Measurements from ENCODE around the gene EEFSEC. TPM values are rescaled to one million over a fixed set of nuclear protein-coding genes. Genes with fewer than 3 reads are reported as not detected.

The EEFSEC gene
- polyA plus RNA-seq, 1 donor (not counting 4 experiments of a cell fraction or from before 2014, with no cell fraction given), result 8.7 TPM

GRCh38 chr3:128452120-128452519 lies 298.8 kb downstream of the EEFSEC start:
- H3K4me2 ChIP-seq (ENCODE audit: control insufficient read depth, extremely low read depth, insufficient read depth, low read depth, low read length), result no peak overlapping the region
- H3K27ac ChIP-seq (ENCODE audit: control insufficient read depth, insufficient read depth, low read length), result no peak overlapping the region
- H3K27me3 ChIP-seq (ENCODE audit: control insufficient read depth, extremely low read depth, insufficient read depth, low read length), result peaks cover 46% of the 10 kb centered on the region
- no peaks in the 10 kb centered on the region for H3K9me3 ChIP-seq (ENCODE audit: control insufficient read depth, low read depth, low read length)
- H3K9ac ChIP-seq (ENCODE audit: control insufficient read depth, extremely low read depth, insufficient read depth, low read length), result no peak overlapping the region
- H3K9me1 ChIP-seq (ENCODE audit: control insufficient read depth, extremely low read depth, insufficient read depth, low read length), result no peaks in the 10 kb centered on the region
- H3K79me2 ChIP-seq (ENCODE audit: control insufficient read depth, insufficient read depth, low read length), result no peaks in the 10 kb centered on the region
- H3K4me3 ChIP-seq (ENCODE audit: control insufficient read depth in 2 of 3, extremely low read depth in 1 of 3, insufficient read depth in 2 of 3, low read depth in 1 of 3, low read length in 3 of 3), result no peak overlapping the region
- dilution Hi-C loops (cut with MboI; ENCODE audit: extremely low pct_ligation_motif_present, low sequenced_read_pairs), result no loop called here
- TF ChIP-seq CTCF (optimal IDR thresholded peaks at IDR 0.05 in 1 of 3, IDR thresholded peaks at IDR 0.05 in 1 of 3, conservative IDR thresholded peaks at IDR 0.05 in 1 of 3; ENCODE audit: extremely low read depth in 1 of 3, insufficient read depth in 2 of 3, low read length in 3 of 3), result no peak
- no peak for TF ChIP-seq EZH2 (IDR thresholded peaks at IDR 0.05; ENCODE audit: low read length)
- no peaks in the 10 kb centered on the region for H3K4me1 ChIP-seq (ENCODE audit: control insufficient read depth, extremely low read depth, insufficient read depth, low read length)
- no peak for FAIRE-seq
- DNase-seq (ENCODE audit: low read depth, low spot score), result no peak
- no peaks in the 10 kb centered on the region for H4K20me1 ChIP-seq (ENCODE audit: control insufficient read depth, extremely low read depth, insufficient read depth, low read length)
- H2AFZ ChIP-seq (ENCODE audit: control insufficient read depth, low read length), result no peak overlapping the region
- H3K36me3 ChIP-seq (ENCODE audit: control insufficient read depth in 2 of 2, extremely low read depth in 1 of 2, insufficient read depth in 2 of 2, low read length in 2 of 2), result no peaks in the 10 kb centered on the region

DNA sequence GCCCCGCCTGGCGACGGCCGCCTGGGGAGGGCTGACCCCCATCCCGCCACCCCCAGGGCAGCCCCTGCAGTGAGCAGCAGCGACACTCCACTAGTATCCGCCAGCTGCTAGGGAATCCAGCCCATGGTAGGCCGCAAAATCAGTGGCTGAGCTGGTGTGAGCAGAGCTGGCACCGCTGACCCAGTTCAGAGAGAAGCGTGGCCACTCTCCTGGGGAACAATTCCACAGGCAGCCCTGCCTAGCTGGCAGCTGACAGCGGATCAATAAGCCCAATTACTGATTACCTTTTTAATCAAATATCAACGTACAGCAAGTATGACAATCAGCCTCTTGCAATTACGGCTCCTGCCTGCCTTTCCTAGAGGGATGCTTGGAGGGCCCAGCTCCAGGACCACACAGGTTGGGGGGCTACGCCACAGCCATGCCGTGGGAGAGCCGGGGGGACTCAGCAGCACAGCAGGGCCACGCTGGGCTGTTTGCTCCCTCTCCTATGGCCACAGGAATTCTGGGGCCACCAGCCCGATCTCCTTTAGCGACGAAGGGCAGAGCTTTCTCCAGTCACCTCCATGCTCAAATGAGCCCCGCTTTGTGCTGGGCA lies 299.5 kb downstream of the EEFSEC start:
- dilution Hi-C loops (cut with MboI; ENCODE audit: extremely low pct_ligation_motif_present, low sequenced_read_pairs), result no loop called here
- H3K9me3 ChIP-seq (ENCODE audit: control insufficient read depth, low read depth, low read length), result no peaks in the 10 kb centered on the region
- TF ChIP-seq CTCF (optimal IDR thresholded peaks at IDR 0.05 in 1 of 3, IDR thresholded peaks at IDR 0.05 in 1 of 3, conservative IDR thresholded peaks at IDR 0.05 in 1 of 3; ENCODE audit: extremely low read depth in 1 of 3, insufficient read depth in 2 of 3, low read length in 3 of 3) (no peak), EZH2 (IDR thresholded peaks at IDR 0.05; ENCODE audit: low read length) (no peak)

More for the DNA sequence above, 299.5 kb downstream of the EEFSEC start:
- Histone ChIP-seq H3K79me2 (ENCODE audit: control insufficient read depth, insufficient read depth, low read length) (no peaks in the 10 kb centered on the region), H3K36me3 (ENCODE audit: control insufficient read depth in 2 of 2, extremely low read depth in 1 of 2, insufficient read depth in 2 of 2, low read length in 2 of 2) (no peaks in the 10 kb centered on the region), H3K27me3 (ENCODE audit: control insufficient read depth, extremely low read depth, insufficient read depth, low read length) (peaks cover 48% of the 10 kb centered on the region), H3K9me1 (ENCODE audit: control insufficient read depth, extremely low read depth, insufficient read depth, low read length) (no peaks in the 10 kb centered on the region), H3K27ac (ENCODE audit: control insufficient read depth, insufficient read depth, low read length) (no peak overlapping the region), H3K4me3 (ENCODE audit: control insufficient read depth in 2 of 3, extremely low read depth in 1 of 3, insufficient read depth in 2 of 3, low read depth in 1 of 3, low read length in 3 of 3) (no peak overlapping the region), H2AFZ (ENCODE audit: control insufficient read depth, low read length) (no peak overlapping the region), H3K4me2 (ENCODE audit: control insufficient read depth, extremely low read depth, insufficient read depth, low read depth, low read length) (no peak overlapping the region), H4K20me1 (ENCODE audit: control insufficient read depth, extremely low read depth, insufficient read depth, low read length) (no peaks in the 10 kb centered on the region), H3K9ac (ENCODE audit: control insufficient read depth, extremely low read depth, insufficient read depth, low read length) (no peak overlapping the region), H3K4me1 (ENCODE audit: control insufficient read depth, extremely low read depth, insufficient read depth, low read length) (no peaks in the 10 kb centered on the region)
- DNase-seq (ENCODE audit: low read depth, low spot score) (no peak), FAIRE-seq (no peak)
